ENCODE measurements around the gene PLA2G4E. TPM values are rescaled to one million over a fixed set of nuclear protein-coding genes. Genes with fewer than 3 reads are reported as not detected.

Gene PLA2G4E, protein sequence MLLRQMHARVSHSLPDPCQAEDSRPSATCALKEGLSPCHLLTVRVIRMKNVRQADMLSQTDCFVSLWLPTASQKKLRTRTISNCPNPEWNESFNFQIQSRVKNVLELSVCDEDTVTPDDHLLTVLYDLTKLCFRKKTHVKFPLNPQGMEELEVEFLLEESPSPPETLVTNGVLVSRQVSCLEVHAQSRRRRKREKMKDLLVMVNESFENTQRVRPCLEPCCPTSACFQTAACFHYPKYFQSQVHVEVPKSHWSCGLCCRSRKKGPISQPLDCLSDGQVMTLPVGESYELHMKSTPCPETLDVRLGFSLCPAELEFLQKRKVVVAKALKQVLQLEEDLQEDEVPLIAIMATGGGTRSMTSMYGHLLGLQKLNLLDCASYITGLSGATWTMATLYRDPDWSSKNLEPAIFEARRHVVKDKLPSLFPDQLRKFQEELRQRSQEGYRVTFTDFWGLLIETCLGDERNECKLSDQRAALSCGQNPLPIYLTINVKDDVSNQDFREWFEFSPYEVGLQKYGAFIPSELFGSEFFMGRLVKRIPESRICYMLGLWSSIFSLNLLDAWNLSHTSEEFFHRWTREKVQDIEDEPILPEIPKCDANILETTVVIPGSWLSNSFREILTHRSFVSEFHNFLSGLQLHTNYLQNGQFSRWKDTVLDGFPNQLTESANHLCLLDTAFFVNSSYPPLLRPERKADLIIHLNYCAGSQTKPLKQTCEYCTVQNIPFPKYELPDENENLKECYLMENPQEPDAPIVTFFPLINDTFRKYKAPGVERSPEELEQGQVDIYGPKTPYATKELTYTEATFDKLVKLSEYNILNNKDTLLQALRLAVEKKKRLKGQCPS
- total RNA-seq, result under 1 TPM in 1 of 2 donors, not detected in 1; 0.16 TPM
- long read RNA-seq, result 0 reads

DNA sequence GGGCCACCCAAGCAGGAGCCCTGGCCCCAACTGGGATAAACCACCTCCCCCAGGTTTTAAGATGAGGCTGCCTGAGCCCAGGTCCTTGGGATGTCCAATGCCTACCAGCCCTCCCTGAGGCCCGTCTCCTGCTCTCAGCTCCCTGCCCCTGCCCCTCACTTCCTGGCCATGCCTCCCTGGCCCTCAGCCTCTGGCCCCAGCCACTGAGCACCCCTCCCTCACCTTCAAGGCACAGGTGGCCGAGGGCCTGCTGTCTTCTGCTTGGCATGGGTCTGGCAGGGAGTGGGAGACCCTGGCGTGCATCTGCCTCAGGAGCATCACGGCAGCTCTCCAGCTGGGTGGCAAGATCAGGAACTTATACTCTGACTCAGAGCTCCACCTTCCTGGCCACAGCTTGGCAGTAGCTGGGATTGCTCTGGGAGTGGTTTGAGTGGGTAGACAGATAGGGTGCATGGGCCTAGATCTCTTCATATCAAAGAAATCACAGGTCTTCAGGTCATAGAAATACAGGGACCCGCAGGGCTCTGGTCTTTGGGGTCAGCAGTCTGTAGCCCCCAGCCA, at the start of gene PLA2G4E:
Gene PLA2G4E, minus strand, starts transcription at position 330 of the 561 bp plus-strand sequence. Its CDS starts 12 bp downstream, at position 318.
- ATAC-seq, result no peak
- DNase-seq, result no peak
- intact Hi-C loops (cut with DNase I), result no loop called here

DNA sequence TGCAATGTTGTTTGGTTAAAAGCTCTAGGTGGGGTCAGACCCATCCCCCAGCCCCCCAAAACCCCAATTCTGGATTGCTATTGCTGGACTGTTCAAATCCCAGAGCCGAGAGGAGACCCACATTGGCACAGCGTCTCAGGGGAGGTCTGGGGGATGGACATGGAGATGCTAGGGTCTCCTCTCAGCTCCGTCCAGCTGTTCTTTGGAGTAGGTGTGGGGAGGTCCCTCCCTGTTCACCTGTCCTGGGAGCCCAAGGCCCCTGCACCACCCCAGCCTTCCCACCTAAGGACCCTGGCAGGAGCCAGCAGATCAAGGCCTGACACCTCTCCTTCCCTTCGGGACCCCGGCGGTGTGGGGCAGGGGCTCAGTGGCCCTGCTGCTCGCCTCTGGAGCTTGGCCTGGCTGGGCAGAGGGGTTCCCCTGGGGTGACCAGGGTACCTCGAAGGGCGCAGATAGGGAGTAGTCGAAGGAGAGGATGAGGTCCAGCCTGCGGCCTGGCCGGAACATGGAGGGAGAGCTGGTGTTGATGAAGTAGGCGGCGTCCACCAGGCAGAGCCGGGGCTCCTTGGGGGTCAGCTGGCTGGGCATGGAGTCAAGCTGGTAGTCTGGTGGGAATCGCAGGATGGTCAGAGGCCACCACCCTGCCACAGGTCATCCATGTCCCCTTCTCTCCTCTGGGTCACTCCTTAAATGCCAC, 49.6 kb upstream of the PLA2G4E start:
- DNase-seq (no peak), ATAC-seq (no peak)
- intact Hi-C loops (cut with DNase I), result no loop called here

GRCh38 chr15:42069496-42070278, 48.8 kb upstream of the PLA2G4E start:
- no peak for ATAC-seq
- DNase-seq, result no peak
- intact Hi-C loops (cut with DNase I), result loop anchor here (5.0 kb wide), 1 partner anchor 68 kb away; no protein-coding TSS in a partner anchor

- ATAC-seq, result no peak
- intact Hi-C loops (cut with DNase I), result loop anchor here (5.0 kb wide), 1 partner anchor 68 kb away; no protein-coding TSS in a partner anchor
- no peak for DNase-seq
Observed at GRCh38 chr15:42069025-42069424, 48.2 kb upstream of the PLA2G4E start.

DNA sequence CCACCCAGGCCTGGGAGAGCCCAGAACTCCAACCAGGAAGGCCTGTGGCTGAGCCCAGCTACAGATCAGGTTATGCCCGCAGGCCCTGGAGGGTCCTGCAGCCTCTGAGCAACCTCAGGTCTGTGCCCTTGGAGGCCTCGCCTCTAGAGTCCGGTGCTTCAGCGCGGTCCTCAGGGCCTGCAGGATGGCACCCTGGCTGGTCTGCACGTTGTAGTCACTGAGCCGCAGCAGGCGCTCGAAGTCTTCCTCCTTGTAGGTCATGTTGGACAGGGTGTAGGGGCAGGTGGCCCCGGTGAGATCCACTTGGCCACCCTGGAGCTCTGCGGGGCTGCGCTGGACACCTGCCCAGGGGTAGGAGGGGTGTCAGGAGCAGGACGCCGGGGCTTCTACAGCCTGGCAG, 47.8 kb upstream of the PLA2G4E start:
- intact Hi-C loops (cut with DNase I), result loop anchor here (5.0 kb wide), 1 partner anchor 69 kb away; no protein-coding TSS in a partner anchor

DNA sequence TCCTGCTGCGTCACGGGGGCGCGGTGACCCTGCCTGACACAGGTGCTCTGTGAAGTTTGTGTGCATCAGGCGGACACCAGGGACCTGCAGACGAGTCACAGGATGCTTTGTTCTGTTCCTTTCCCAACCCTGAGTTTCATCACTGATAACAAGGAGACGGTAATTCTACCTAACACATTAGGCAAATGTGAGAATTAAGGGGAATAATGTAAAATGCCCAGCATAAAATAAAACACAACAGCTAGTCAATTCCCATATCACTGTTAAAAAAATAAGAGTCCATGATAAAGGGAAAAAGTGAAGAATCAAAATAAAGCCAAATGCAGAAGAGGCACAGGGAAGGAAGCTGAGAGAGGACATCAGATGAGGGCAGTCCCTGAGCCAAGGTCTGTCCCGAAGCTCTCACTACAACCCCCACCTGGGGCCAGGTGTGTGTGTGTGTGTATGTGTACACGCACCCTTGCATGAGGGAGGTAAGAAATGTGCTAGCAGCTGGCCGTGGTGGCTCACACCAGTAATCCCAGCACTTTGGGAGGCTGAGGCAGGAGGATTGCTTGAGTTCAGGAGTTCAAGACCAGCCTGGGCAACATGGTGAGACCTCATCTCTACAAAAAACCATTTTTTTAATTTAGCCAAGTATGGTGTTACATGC, 46.0 kb upstream of the PLA2G4E start:
- no peak for DNase-seq
- no peak for ATAC-seq
- intact Hi-C loops (cut with DNase I), result loop anchor here (1.0 to 5.0 kb wide), 2 partner anchors 17 to 70 kb away; no protein-coding TSS in a partner anchor

More for the DNA sequence above, 47.8 kb upstream of the PLA2G4E start:
- ATAC-seq (no peak), DNase-seq (no peak)

DNA sequence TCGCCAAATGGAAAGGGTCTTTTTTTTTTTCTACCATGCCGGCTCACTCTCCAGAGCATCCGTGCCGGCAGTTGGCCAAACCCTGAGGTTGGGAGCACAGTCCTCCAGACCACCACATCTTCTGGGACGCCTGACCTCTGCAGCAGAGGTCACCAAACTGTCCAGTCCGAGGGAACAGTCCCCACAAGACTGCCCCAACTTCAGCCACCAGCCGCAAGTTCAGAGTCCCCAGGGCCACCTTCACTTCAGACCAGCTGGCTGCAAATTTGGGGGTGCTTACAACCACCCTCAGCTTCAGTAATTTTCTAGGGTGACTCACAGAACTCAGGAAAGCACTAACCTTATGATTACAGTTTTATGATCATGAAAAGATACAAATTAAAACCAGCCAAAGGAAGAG, 44.6 kb upstream of the PLA2G4E start:
- ATAC-seq, result no peak
- intact Hi-C loops (cut with DNase I), result loop anchor here (5.0 kb wide), 1 partner anchor 72 kb away; no protein-coding TSS in a partner anchor
- no peak for DNase-seq

DNA sequence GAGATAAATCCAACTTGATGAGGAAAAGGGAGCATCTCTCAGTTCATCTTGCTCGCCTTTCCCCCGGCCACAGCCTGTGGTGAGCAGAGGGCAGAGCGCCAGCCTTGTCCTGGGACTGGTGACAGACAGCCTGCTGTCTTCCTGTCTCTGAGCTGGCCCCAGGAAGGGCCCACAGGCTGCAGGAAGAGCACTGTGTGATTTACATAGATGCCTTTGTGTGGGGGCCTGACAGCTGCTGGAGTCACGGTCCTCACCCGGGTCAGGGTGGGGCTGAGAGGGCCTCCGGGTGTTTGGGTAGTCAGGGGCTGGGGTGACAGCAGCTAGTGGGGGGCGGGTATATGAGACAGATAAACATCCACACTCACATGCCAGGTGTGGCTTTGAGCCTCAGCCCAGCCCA, 44.2 kb upstream of the PLA2G4E start:
- ATAC-seq (peak; percentile 16 to 21), DNase-seq (no peak)
- intact Hi-C loops (cut with DNase I), result loop anchor here (5.0 kb wide), 1 partner anchor 72 kb away; no protein-coding TSS in a partner anchor

DNA sequence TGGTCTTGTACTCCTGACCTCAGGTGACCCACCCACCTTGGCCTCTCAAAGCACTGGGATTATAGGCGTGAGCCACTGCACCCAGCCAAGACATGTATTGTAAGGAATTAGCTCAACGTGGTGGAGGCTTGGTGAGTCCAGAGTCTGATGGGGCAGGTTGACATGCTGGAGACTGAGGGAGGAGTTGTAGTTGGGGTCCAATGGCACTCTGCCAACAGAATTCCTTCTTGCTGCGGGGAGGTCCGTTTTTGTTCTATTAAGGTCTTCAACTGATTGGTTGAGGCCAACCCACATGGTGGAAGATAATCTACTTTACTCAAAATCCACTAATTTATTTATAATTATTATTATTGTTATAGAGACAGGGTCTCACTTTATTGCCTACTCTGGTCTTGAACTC, 43.4 kb upstream of the PLA2G4E start:
- no peak for DNase-seq
- intact Hi-C loops (cut with DNase I), result no loop called here
- ATAC-seq, result no peak

GRCh38 chr15:42063122-42063848, 42.4 kb upstream of the PLA2G4E start:
- intact Hi-C loops (cut with DNase I), result no loop called here
- no peak for ATAC-seq
- DNase-seq, result no peak

DNA sequence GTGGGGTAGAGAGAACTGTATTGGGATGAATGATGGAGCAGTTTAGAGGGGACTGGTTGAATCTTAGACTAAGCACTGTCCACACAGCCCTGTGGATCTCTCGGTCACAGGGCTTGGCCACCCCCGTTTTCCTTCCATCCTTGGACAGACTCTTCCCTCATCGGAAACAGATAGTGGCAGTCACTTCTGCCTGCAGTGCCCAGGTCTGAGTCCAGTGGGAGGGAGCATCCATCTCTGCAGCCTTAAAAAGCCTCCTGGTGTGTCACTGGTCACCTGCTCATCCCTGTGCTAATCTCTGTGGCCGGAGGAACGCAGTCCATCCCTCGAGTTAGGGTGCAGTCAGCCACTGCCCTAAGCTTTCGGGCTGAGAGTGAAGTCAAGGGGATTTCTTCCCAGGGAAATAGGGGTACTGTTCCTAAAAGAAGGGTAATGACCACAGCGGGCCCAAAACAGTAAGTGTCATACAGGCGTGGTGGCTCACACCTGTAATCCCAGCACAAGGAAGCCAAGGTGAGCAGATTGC, 41.5 kb upstream of the PLA2G4E start:
- ATAC-seq (no peak), DNase-seq (no peak)
- intact Hi-C loops (cut with DNase I), result no loop called here

DNA sequence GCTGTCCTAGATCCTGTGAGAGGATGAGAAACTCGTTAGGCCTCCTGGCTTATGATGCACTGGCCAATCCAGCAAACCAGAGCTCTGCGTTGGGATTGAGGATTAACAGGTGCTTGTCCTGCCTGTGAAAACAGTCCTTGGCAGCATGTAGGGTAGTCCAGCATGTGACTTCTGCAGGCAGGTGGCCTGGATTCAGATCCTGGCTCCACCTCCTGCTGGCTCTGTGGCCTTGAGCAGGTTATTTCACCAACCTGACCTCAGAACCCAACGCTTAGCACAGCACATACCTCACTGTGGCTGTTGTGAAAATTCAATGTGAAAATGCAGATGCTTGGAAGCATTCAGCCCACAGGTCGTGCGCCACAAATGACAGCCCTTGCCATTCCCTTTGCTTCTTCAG, 40.0 kb upstream of the PLA2G4E start:
- DNase-seq (no peak), ATAC-seq (no peak)
- intact Hi-C loops (cut with DNase I), result no loop called here

DNA sequence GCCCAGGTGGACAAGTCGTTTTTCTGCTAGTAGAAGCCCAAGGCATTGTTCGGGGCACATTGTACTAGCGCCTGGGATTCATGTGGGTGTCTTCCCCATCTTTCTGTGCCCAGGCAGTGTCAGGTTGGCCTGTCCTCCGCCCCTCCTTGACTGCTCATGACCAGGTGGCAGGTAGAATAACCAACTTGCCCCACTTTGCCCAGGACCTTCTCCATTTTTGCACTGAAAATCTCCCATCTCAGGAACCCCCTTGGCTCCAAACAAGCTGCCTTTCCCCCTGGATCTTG, 39.6 kb upstream of the PLA2G4E start:
- DNase-seq, result no peak
- no peak for ATAC-seq
- intact Hi-C loops (cut with DNase I), result no loop called here

GRCh38 chr15:42059661-42060476, 39.0 kb upstream of the PLA2G4E start:
- DNase-seq, result peak; percentile 59
- no peak for ATAC-seq
- intact Hi-C loops (cut with DNase I), result loop anchor here in 1 of 2 donors (2.0 kb wide), 1 partner anchor 69 kb away; no protein-coding TSS in a partner anchor

GRCh38 chr15:42058791-42059190, 37.9 kb upstream of the PLA2G4E start:
- DNase-seq (no peak), ATAC-seq (no peak)
- intact Hi-C loops (cut with DNase I), result loop anchor here in 1 of 2 donors (2.0 kb wide), 1 partner anchor 68 kb away; no protein-coding TSS in a partner anchor
